Measurements from ENCODE around the gene CRYBG1. TPM values are rescaled to one million over a fixed set of nuclear protein-coding genes. Genes with fewer than 3 reads are reported as not detected.

The CRYBG1 gene
- total and polyA plus RNA-seq, 2 of the 13 experiments (the other 11 are each of a cell fraction or from before 2014, with no cell fraction given), result 10.1 to 21.9 TPM

- TF ChIP-seq SNAPC2 (CRISPR knock-in tag; IDR thresholded peaks at IDR 0.05) (no peak), ZHX1 (CRISPR knock-in tag; IDR thresholded peaks at IDR 0.05; ENCODE audit: low read depth) (0 out of 2 replicates have a peak, but pooled peaks have one; percentile 15), HNF4G (IDR thresholded peaks at IDR 0.05; ENCODE audit: borderline replicate concordance, low read depth, low read length) (no peak), HNF4G (CRISPR knock-in tag; IDR thresholded peaks at IDR 0.05; ENCODE audit: borderline replicate concordance, low read depth) (0 out of 2 replicates have a peak, but pooled peaks have one; percentile 28), CHCHD3 (CRISPR knock-in tag; IDR thresholded peaks at IDR 0.05) (no peak), BRF2 (CRISPR knock-in tag; IDR thresholded peaks at IDR 0.05) (0 out of 2 replicates have a peak, but pooled peaks have one; percentile 17), KLF9 (CRISPR knock-in tag; IDR thresholded peaks at IDR 0.05; ENCODE audit: low read depth) (no peak), ZNF431 (CRISPR knock-in tag; IDR thresholded peaks at IDR 0.05; ENCODE audit: borderline replicate concordance, low read depth) (peak; percentile 40; the same call in 1 of the 2 replicates), ARID5B (CRISPR knock-in tag; IDR thresholded peaks at IDR 0.05) (peak; percentile 64; the same call in 1 of the 2 replicates), HDAC2 (CRISPR knock-in tag; IDR thresholded peaks at IDR 0.05) (peak; percentile 81), DMTF1 (CRISPR knock-in tag; IDR thresholded peaks at IDR 0.05) (no peak), ATF7-NPFF (CRISPR knock-in tag; IDR thresholded peaks at IDR 0.05; ENCODE audit: low read depth) (peak; percentile 73), PCBP2 (optimal IDR thresholded peaks at IDR 0.05; ENCODE audit: low read depth, low read length, poor library complexity, severe bottlenecking) (no peak), CREB3 (CRISPR knock-in tag; IDR thresholded peaks at IDR 0.05) (0 out of 2 replicates have a peak, but pooled peaks have one; percentile 49), ATF3 (CRISPR knock-in tag; IDR thresholded peaks at IDR 0.05) (peak; percentile 73; the same call in 1 of the 2 replicates), ZNF777 (CRISPR knock-in tag; IDR thresholded peaks at IDR 0.05) (0 out of 2 replicates have a peak, but pooled peaks have one; percentile 53)
Observed at GRCh38 chr6:106325336-106326178, 35.0 kb upstream of the CRYBG1 start, which contains the start of gene ATG5 (continued).
